OCI-LY3 (cell line): ENCODE results near the gene ANKS1B.

Experiments
- H2AFZ ChIP-seq: fragments of 200-600, 300-600 bp; shearing (Covaris generic); 2 replicates; pipeline ENCODE4 v1.6.0; 2014; ENCODE audit warnings: antibody characterized with exemption, low read depth, low read length
- H3K27ac ChIP-seq: fragments of 200-600, 300-600 bp; sonication (generic); 2 replicates; pipeline ENCODE4 v1.5.1; 2014; ENCODE audit warnings: mild to moderate bottlenecking, low read length, moderate library complexity, mixed read lengths
- H3K27me3 ChIP-seq: fragments of 200-600, 300-600 bp; sonication (generic); 2 replicates; pipeline ENCODE4 v1.6.1; 2014; ENCODE audit warnings: low read depth, low read length, mixed read lengths
- H3K36me3 ChIP-seq: fragments of 200-600, 300-600 bp; sonication (generic); replicated peaks from 2 replicates; pipeline ENCODE3; 2014; ENCODE audit warnings: low read depth, low read length, mixed read lengths
- H3K4me1 ChIP-seq: fragments of 300-600, 200-600 bp; sonication (generic); 2 replicates; pipeline ENCODE4 v1.6.1; 2014; ENCODE audit warnings: low read length, mixed read lengths
- H3K4me2 ChIP-seq: fragments of 200-600, 300-600 bp; sonication (generic); 2 replicates; pipeline ENCODE4 v1.6.1; 2014; ENCODE audit warnings: low read length, mixed read lengths
- H3K4me3 ChIP-seq: fragments of 300-600, 200-600 bp; sonication (generic); 2 replicates; pipeline ENCODE4 v1.5.1; 2014; ENCODE audit warnings: antibody characterized with exemption, mild to moderate bottlenecking, low read length, moderate library complexity
- H3K79me2 ChIP-seq: fragments of 300-600, 200-600 bp; shearing (Covaris generic); 2 replicates; pipeline ENCODE4 v1.6.1; 2014; ENCODE audit warnings: mild to moderate bottlenecking, low read length, mixed read lengths
- H3K9ac ChIP-seq: fragments of 300-600, 200-600 bp; shearing (Covaris generic); 2 replicates; pipeline ENCODE4 v1.6.0; 2014; ENCODE audit warnings: mild to moderate bottlenecking, low read length, moderate library complexity
- H3K9me3 ChIP-seq: fragments of 200-600, 300-600 bp; shearing (Covaris generic); 2 replicates; pipeline ENCODE4 v1.6.1; 2014; ENCODE audit warnings: low read length, mixed read lengths; ENCODE audit not compliant: insufficient read depth
- H4K20me1 ChIP-seq: fragments of 200-600, 300-600 bp; sonication (generic); 2 replicates; pipeline ENCODE4 v1.6.1; 2016; ENCODE audit warnings: low read length, mixed read lengths; ENCODE audit not compliant: insufficient read depth
- EZH2phosphoT487 ChIP-seq: fragments of 200-600 bp; shearing (Covaris generic); IDR thresholded peaks from 2 replicates; pipeline ENCODE4 v1.6.1; 2018; ENCODE audit warnings: antibody characterized with exemption, mixed run types, low read depth
- TF ChIP-seq, protein P1 (sequence below): fragments of 200-600, 300-600 bp; sonication (generic); IDR thresholded peaks from 2 replicates; pipeline ENCODE4 v1.5.1; 2014; ENCODE audit warnings: antibody characterized with exemption, low read length, low read depth

Gene ANKS1B

DNA sequence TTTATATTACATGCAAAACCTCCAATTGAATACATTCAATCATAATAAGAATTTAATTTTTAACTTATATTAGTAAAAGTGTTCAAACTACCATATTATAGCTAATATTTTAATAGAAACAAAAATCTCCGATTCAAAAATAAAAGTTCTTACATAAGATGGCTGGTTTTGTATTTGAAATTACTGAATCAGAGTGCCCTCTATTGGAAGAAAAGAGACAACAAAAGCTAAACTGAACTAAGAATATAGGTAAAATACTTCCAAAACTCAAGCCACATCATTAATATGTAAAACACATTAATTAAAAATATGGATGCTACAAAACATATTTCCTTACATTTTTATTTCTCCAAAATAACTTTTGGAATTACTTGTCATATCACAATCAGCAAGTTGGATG lies 216.9 kb downstream of the ANKS1B start:
- peaks cover 13% of the 10 kb centered on the region for H3K4me1 ChIP-seq
- H3K27me3 ChIP-seq = no peaks in the 10 kb centered on the region
- H3K4me2 ChIP-seq = peak overlapping the region; percentile 3; the same call in 1 of the 2 replicates
- H3K36me3 ChIP-seq = no peaks in the 10 kb centered on the region
- H2AFZ ChIP-seq = 0 out of 2 replicates have a peak overlapping the region, but pooled peaks have one; percentile 1
- no peaks in the 10 kb centered on the region for H3K9me3 ChIP-seq
- no peak overlapping the region for H3K4me3 ChIP-seq
- no peaks in the 10 kb centered on the region for H4K20me1 ChIP-seq
- H3K9ac ChIP-seq = peak overlapping the region; percentile 10; the same call in 1 of the 2 replicates
- TF ChIP-seq, protein P1, sequence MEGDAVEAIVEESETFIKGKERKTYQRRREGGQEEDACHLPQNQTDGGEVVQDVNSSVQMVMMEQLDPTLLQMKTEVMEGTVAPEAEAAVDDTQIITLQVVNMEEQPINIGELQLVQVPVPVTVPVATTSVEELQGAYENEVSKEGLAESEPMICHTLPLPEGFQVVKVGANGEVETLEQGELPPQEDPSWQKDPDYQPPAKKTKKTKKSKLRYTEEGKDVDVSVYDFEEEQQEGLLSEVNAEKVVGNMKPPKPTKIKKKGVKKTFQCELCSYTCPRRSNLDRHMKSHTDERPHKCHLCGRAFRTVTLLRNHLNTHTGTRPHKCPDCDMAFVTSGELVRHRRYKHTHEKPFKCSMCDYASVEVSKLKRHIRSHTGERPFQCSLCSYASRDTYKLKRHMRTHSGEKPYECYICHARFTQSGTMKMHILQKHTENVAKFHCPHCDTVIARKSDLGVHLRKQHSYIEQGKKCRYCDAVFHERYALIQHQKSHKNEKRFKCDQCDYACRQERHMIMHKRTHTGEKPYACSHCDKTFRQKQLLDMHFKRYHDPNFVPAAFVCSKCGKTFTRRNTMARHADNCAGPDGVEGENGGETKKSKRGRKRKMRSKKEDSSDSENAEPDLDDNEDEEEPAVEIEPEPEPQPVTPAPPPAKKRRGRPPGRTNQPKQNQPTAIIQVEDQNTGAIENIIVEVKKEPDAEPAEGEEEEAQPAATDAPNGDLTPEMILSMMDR = peak; percentile 65
- no peak for TF ChIP-seq EZH2phosphoT487
- H3K27ac ChIP-seq = no peak overlapping the region
- H3K79me2 ChIP-seq = no peaks in the 10 kb centered on the region

DNA sequence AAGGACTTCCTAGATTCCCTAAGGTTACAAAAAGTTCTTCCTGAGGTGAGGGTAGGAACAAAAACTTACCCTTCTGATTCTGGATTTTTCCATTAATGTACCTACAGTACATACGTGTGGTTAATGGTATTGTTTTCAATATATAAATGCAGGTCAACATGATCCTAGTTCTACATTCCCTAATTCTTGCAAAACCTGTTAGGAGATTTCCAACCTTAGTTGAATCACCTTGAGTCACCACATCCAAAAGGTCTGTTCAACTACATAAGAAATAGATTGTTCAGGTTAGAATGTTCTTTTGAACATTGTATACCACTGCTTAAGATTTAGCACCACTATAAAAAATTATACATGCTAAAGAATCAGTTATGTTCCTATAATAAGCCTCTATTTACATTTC lies 218.3 kb downstream of the ANKS1B start:
- no peak overlapping the region for H2AFZ ChIP-seq
- H3K9ac ChIP-seq = no peak overlapping the region
- no peaks in the 10 kb centered on the region for H4K20me1 ChIP-seq
- no peak for TF ChIP-seq EZH2phosphoT487
- TF ChIP-seq, protein P1 = no peak
- no peaks in the 10 kb centered on the region for H3K27me3 ChIP-seq
- no peaks in the 10 kb centered on the region for H3K4me1 ChIP-seq
- no peak overlapping the region for H3K4me2 ChIP-seq
- H3K36me3 ChIP-seq = no peaks in the 10 kb centered on the region
- no peaks in the 10 kb centered on the region for H3K9me3 ChIP-seq
- H3K79me2 ChIP-seq = no peaks in the 10 kb centered on the region
- H3K27ac ChIP-seq = no peak overlapping the region
- no peak overlapping the region for H3K4me3 ChIP-seq

DNA sequence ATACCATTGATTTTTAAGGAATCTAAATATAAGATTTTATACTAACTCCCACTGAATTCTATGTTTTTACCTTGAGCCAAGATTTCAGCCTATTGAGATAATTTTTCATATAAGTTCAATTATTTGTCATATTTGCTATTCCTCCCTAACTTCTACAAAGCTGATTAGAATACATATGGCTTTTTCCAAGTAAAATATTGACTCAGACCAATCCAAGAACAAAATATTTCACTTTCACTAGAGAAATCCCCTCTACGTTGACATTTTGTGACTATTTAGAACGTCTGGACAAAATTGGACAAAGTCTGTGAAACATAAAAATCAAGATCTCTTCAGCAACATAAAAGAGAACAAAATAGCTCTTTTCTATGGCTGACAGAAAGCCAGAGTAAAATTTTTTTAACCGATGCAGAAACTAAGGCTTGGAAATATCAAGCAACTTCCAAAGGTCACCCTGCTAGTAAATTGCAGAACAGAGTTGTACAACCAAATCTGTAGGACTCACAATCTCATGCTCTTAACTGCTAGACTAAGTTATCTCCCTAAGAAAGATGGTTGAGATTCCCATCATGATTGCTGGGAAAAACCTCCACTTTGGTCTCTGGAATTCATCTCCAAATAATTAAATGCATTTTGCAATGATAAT lies 219.1 kb downstream of the ANKS1B start:
- no peak overlapping the region for H2AFZ ChIP-seq
- H3K9ac ChIP-seq = no peak overlapping the region
- H3K4me3 ChIP-seq = no peak overlapping the region
- no peak overlapping the region for H3K27ac ChIP-seq
- H3K9me3 ChIP-seq = no peaks in the 10 kb centered on the region
- no peaks in the 10 kb centered on the region for H3K36me3 ChIP-seq
- TF ChIP-seq, protein P1 = no peak
- TF ChIP-seq EZH2phosphoT487 = no peak
- no peaks in the 10 kb centered on the region for H3K4me1 ChIP-seq
- H3K4me2 ChIP-seq = no peak overlapping the region
- H4K20me1 ChIP-seq = no peaks in the 10 kb centered on the region
- H3K27me3 ChIP-seq = no peaks in the 10 kb centered on the region
- no peaks in the 10 kb centered on the region for H3K79me2 ChIP-seq

- Histone ChIP-seq H3K4me3 (no peak overlapping the region), H3K4me2 (no peak overlapping the region), H3K9ac (no peak overlapping the region), H3K9me3 (no peaks in the 10 kb centered on the region), H3K27ac (no peak overlapping the region), H3K36me3 (no peaks in the 10 kb centered on the region), H4K20me1 (no peaks in the 10 kb centered on the region), H3K4me1 (peaks cover 13% of the 10 kb centered on the region), H3K79me2 (no peaks in the 10 kb centered on the region), H3K27me3 (no peaks in the 10 kb centered on the region), H2AFZ (no peak overlapping the region)
- TF ChIP-seq EZH2phosphoT487 = no peak
- TF ChIP-seq, protein P1 = no peak
Measured at GRCh38 chr12:99759444-99759843, 225.3 kb downstream of the ANKS1B start.
